Activated CD4-positive, alpha-beta T cell treated with anti-CD3 and anti-CD28 coated beads, Interleukin-2, amount 50 U/mL, for 16 hours (primary cell): ENCODE data around the gene CSTPP1.
"Not testable (repeated sequence)": the region's sequence is repeated elsewhere in the genome, so short reads cannot be mapped to it uniquely, and the experiment has no call there.

ENCODE experiments used
- DNase-seq: peaks from one replicate; pipeline ENCODE4 v3.0.0-alpha.2; 2020

The CSTPP1 gene

GRCh38 chr11:46961041-46961440 lies 24.5 kb downstream of the CSTPP1 start:
- no peak for DNase-seq

GRCh38 chr11:46961886-46962285 lies 25.3 kb downstream of the CSTPP1 start:
- DNase-seq, result not testable (repeated sequence)

GRCh38 chr11:46963844-46964243 lies 27.3 kb downstream of the CSTPP1 start:
- no peak for DNase-seq

GRCh38 chr11:46966773-46967172 lies 30.2 kb downstream of the CSTPP1 start:
- DNase-seq, result no peak

- no peak for DNase-seq
These were observed 31.4 kb downstream of the CSTPP1 start for GRCh38 chr11:46967962-46968361.

GRCh38 chr11:46969379-46969778 lies 32.8 kb downstream of the CSTPP1 start:
- no peak for DNase-seq

- DNase-seq, result no peak
These were observed 34.5 kb downstream of the CSTPP1 start for GRCh38 chr11:46970913-46971625.

GRCh38 chr11:46972343-46972742 lies 35.8 kb downstream of the CSTPP1 start:
- no peak for DNase-seq

GRCh38 chr11:46972821-46973220 lies 36.3 kb downstream of the CSTPP1 start:
- no peak for DNase-seq

- DNase-seq, result peak; percentile 45
These were observed 39.8 kb downstream of the CSTPP1 start for GRCh38 chr11:46976182-46976854.

GRCh38 chr11:46977038-46977813 lies 40.7 kb downstream of the CSTPP1 start:
- no peak for DNase-seq

GRCh38 chr11:46978005-46978491 lies 41.5 kb downstream of the CSTPP1 start:
- DNase-seq, result no peak

GRCh38 chr11:46979358-46979757 lies 42.8 kb downstream of the CSTPP1 start:
- DNase-seq, result no peak

- no peak for DNase-seq
These were observed 44.9 kb downstream of the CSTPP1 start for GRCh38 chr11:46981436-46981835.

GRCh38 chr11:46982797-46983452 lies 46.4 kb downstream of the CSTPP1 start:
- no peak for DNase-seq

- no peak for DNase-seq
These were observed 47.0 kb downstream of the CSTPP1 start for GRCh38 chr11:46983598-46983997.

- DNase-seq, result no peak
These were observed 48.0 kb downstream of the CSTPP1 start for GRCh38 chr11:46984548-46984947.

- no peak for DNase-seq
These were observed 48.4 kb downstream of the CSTPP1 start for GRCh38 chr11:46984987-46985386.

GRCh38 chr11:46987183-46987582 lies 50.6 kb downstream of the CSTPP1 start:
- DNase-seq, result no peak

GRCh38 chr11:46989810-46990487 lies 53.4 kb downstream of the CSTPP1 start:
- DNase-seq, result peak; percentile 21

- DNase-seq, result no peak
These were observed 54.8 kb downstream of the CSTPP1 start for GRCh38 chr11:46991391-46991790.

GRCh38 chr11:46992386-46992785 lies 55.8 kb downstream of the CSTPP1 start:
- DNase-seq, result not testable (repeated sequence)
